ENCODE data around the gene YWHAG. TPM values are rescaled to one million over a fixed set of nuclear protein-coding genes. Genes with fewer than 3 reads are reported as not detected.

The YWHAG gene
- total and polyA plus RNA-seq, 2 experiments from 2014 or later: 82.2 to 179 TPM

GRCh38 chr7:76280408-76280807 lies 78.4 kb downstream of the YWHAG start:
- peak; percentile 60 for DNase-seq (ENCODE audit: low spot score)
- Mint-ChIP-seq H3K27me3 (ENCODE audit: insufficient read depth, low read depth, poor library complexity) (peaks cover 58% of the 10 kb centered on the region), H3K4me3 (peak overlapping the region; percentile 73)

GRCh38 chr7:76278540-76278939 lies 80.3 kb downstream of the YWHAG start:
- ATAC-seq (peak; percentile 6; the same call in 2 of the 3 replicates), DNase-seq (ENCODE audit: low spot score) (peak; percentile 63)
- Mint-ChIP-seq H3K9me3 (peaks cover 2% of the 10 kb centered on the region; the same call in 2 of the 3 replicates), H3K4me3 (no peak overlapping the region), H3K27me3 (ENCODE audit: insufficient read depth, low read depth, poor library complexity) (peaks cover 43% of the 10 kb centered on the region), H3K27ac (no peak overlapping the region), H3K36me3 (ENCODE audit: low read depth) (no peaks in the 10 kb centered on the region; the same call in 2 of the 3 replicates), H3K4me1 (peaks cover 30% of the 10 kb centered on the region)
- Histone ChIP-seq H3K4me2 (no peak overlapping the region), H3K79me2 (replicated peaks; ENCODE audit: insufficient read depth) (no peaks in the 10 kb centered on the region), H3K4me1 (ENCODE audit: insufficient read depth) (peaks cover 14% of the 10 kb centered on the region), H3K27me3 (ENCODE audit: insufficient read depth) (peaks cover 45% of the 10 kb centered on the region), H4K20me1 (replicated peaks; ENCODE audit: insufficient read depth) (no peaks in the 10 kb centered on the region; the same call in 1 of the 2 replicates), H3F3A (replicated peaks; ENCODE audit: low read depth) (peaks cover 7% of the 10 kb centered on the region; the same call in 1 of the 2 replicates), H2AFZ (no peak overlapping the region), H3K27ac (ENCODE audit: low read depth) (no peak overlapping the region), H3K9me2 (ENCODE audit: insufficient read depth) (no peaks in the 10 kb centered on the region), H3K4me3 (no peak overlapping the region), H3K36me3 (ENCODE audit: insufficient read depth) (no peaks in the 10 kb centered on the region)
- TF ChIP-seq CTCF (conservative IDR thresholded peaks at IDR 0.05; ENCODE audit: low read depth in 2 of 2) (no peak), ZNF462 (CRISPR knock-in tag; IDR thresholded peaks at IDR 0.05) (no peak), JUNB (IDR thresholded peaks at IDR 0.05; ENCODE audit: unreplicated experiment) (no peak)

More at GRCh38 chr7:76280408-76280807, 78.4 kb downstream of the YWHAG start:
- no peak for TF ChIP-seq ETS1 (IDR thresholded peaks at IDR 0.05)
- no peak for TF ChIP-seq EZH2 (IDR thresholded peaks at IDR 0.05; ENCODE audit: low read depth, unreplicated experiment)
- TF ChIP-seq CTCF (conservative IDR thresholded peaks at IDR 0.05; ENCODE audit: low read depth in 2 of 2): no peak
- Histone ChIP-seq H3K4me2 (peak overlapping the region; percentile 89), H3K27me3 (ENCODE audit: insufficient read depth) (peaks cover 56% of the 10 kb centered on the region), H3F3A (replicated peaks; ENCODE audit: low read depth) (peaks cover 7% of the 10 kb centered on the region; the same call in 1 of the 2 replicates), H2AFZ (no peak overlapping the region), H3K27ac (ENCODE audit: low read depth) (no peak overlapping the region), H3K36me3 (ENCODE audit: insufficient read depth) (no peaks in the 10 kb centered on the region), H4K20me1 (replicated peaks; ENCODE audit: insufficient read depth) (no peaks in the 10 kb centered on the region; the same call in 1 of the 2 replicates), H3K4me3 (peak overlapping the region; percentile 78; the same call in 1 of the 2 replicates), H3K79me2 (replicated peaks; ENCODE audit: insufficient read depth) (no peaks in the 10 kb centered on the region), H3K4me1 (ENCODE audit: insufficient read depth) (peaks cover 9% of the 10 kb centered on the region), H3K9me2 (ENCODE audit: insufficient read depth) (no peaks in the 10 kb centered on the region)
- Mint-ChIP-seq H3K36me3 (ENCODE audit: low read depth) (peaks cover 5% of the 10 kb centered on the region; the same call in 2 of the 3 replicates), H3K27ac (no peak overlapping the region), H3K9me3 (peaks cover 2% of the 10 kb centered on the region; the same call in 2 of the 3 replicates), H3K4me1 (peaks cover 21% of the 10 kb centered on the region)
- peak; percentile 36 for ATAC-seq
